Left renal pelvis (tissue), 4 donors: ENCODE measurements around the gene ZNF490. TPM values are rescaled to one million over a fixed set of nuclear protein-coding genes. Genes with fewer than 3 reads are reported as not detected.
"Not testable (repeated sequence)": the region's sequence is repeated elsewhere in the genome, so short reads cannot be mapped to it uniquely, and the experiment has no call there.

ENCODE experiments used
- DNase-seq, 4 donors: peaks; one replicate each; pipeline ENCODE4 v3.0.0-alpha.2; 2013; ENCODE audit warnings: low read depth in 4 of 4, low spot score in 3 of 4
- polyA plus RNA-seq, 4 donors: library from polyadenylated mRNA; unstranded; fragments of 120-200 nt; gene quantifications; one replicate each; pipeline ENCODE4 v1.2.1, GENCODE V29; 2013; ENCODE audit not compliant: insufficient read length in 4 of 4

The ZNF490 gene
- polyA plus RNA-seq, 4 donors = 3.5 to 5.9 (median 5.1) TPM

DNA sequence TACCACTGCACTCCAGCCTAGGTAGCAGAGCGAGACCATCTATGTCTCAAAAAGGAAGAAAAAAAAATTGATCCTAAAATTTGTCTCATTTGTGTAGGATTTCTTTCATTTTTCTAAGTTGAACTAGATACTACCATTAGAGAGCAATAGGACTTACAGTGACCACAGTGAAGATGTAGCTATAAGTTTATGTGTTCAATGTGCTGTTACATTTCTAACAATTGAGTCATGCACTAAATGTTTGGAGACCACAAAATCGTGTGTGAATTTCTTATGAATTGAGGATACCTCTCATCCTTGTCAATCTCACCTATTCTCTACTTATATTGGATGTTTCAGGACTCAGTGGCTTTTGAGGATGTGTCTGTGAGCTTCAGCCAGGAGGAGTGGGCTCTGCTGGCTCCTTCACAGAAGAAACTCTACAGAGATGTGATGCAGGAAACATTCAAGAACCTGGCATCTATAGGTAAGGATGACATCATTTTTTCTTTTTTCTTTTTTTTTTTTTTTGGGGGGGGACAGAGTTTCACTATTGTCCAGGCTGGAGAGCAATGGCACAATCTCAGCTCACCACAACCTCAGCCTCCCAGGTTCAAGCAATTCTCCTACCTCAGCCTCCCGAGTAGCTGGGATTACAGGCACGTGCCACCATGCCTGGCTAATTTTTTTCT is 12.9 kb upstream of the ZNF490 start:
- DNase-seq = no peak

DNA sequence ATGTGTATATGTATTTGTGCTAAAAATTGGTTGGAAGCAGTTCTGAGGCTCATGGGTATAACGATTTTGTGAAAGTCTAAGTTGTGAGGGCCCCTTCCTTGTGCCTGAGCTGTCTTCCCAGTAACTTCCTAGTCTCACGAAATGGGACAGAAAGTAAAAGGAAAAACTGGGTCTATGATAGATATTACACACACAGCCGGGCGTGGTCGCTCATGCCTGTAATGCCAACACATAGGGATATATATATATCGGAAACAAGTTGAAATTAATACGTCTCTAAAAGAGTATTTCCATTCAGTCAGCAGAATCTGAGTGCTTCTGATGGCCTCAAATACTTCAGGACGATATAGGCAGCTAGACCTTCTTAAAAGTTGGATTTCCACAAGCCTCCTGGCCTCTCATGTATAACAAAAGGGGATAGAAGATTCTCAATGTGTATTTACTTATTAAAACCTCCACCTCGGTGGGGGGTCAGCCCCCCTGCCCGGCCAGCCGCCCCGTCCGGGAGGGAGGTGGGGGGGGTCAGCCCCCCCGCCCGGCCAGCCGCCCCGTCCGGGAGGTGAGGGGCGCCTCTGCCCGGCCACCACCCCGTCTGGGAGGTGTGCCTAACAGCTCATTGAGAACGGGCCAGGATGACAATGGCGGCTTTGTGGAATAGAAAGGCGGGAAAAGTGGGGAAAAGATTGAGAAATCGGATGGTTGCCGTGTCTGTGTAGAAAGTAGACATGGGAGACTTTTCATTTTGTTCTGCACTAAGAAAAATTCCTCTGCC is 10.8 kb upstream of the ZNF490 start:
- DNase-seq = not testable (repeated sequence)

DNA sequence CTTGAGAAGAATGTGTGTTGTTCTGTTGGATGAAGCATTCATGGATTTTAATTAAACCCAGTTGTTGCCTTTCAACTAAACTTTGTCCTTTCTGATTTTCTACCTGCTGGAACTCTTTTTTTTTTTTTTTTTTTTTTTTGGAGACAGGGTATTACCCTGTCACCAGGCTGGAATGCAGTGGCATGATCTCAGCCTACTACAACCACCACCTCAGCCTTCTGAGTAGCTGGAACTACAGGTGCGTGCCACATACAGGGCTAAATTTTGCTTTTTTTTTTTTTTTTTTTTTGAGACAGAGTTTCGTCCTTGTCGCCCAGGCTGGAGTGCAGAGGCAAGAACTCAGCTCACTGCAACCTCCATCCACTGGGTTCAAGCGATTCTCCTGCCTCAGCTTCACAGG is 7.0 kb upstream of the ZNF490 start:
- DNase-seq = no peak

DNA sequence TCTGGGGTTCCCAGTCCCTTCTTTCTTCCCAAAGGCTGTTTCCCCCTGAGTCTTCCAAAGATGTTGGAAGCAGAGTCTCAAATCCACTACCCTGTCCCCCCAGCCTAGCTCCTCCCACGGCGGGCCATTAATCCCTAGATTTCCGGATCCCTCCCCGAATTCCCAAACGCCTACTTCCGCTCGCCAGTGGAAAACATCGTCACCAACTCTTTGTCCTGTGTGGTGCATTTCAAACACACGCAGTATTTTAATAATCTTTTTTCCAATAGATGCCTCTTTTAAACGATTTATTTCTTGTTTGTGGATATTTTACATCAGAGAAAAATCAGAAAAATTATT is 717 bp upstream of the ZNF490 start:
- DNase-seq = peak; percentile 53 to 70 (median 62)

DNA sequence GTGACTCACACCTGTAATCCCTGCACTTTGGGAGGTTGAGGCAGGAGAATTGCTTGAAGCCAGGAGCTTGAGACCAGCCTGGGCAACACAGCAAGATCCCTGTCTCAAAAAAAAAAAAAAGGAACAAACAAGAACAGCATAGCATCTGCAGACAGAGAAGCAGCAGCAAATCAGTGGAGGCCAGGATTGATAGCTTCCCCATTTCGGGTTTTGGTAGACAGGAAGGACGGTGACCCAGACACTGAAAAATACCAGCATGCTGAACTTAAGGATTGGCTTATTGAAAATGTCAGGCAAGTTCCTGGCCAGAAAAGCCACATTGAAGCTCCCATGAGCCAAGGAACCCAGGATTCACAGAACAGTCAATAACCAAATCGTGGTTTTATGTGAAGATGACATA is 3.0 kb downstream of the ZNF490 start:
- no peak for DNase-seq

DNA sequence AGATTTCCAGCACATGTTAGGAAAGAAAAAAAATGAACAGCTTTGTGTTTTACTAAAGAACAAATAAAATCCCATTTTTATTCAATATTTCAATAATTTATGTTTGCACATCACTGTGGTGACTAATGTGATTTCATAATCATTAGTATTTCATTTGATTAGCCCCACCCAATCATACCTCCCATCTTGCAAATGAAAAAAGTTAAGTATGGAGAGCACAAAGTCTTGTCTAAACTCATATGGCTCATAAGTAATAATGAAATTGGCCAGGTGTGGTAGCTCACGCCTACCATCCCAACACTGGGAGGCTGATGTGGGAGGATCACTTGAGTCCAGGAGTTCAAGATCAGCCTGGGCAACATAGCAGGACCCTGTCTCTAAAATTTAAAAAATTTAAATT is 3.8 kb downstream of the ZNF490 start:
- DNase-seq = no peak

DNA sequence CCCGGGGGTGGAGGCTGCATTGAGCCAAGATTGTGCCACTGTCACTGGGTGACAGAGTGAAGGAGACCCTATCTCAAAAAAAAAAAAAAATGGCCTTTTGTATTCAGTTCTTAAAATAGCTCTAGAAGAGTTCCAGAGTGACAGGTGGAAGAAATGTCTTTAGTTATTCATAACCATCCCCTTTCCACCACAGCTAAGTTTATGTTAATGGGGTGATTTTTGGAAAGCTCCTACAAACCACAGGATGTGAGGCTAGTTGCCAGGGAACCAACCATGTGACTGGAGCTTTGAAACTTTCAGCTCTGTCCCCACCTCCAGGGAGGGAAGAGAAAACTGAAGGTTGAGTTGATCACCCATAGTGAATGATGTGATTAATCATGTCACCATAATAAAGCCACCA is 6.9 kb downstream of the ZNF490 start:
- DNase-seq = no peak

DNA sequence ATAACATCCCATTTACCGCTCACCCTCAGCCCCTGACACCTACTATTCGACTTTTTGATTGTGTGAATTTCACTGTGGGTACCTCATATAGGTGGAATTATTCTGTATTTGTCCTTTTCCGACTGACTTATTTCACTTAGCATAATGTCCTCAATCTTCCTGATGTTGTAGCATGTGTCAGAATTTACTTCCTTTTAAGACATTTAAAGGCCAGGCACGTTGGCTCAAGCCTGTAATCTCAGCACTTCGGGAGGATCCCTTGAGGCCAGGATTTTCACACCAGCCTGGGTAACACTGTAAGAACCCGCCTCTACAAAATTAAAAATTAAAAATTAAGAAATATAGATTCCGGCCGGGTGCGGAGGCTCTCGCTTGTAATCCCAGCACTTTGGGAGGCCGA is 13.0 kb downstream of the ZNF490 start:
- no peak for DNase-seq

DNA sequence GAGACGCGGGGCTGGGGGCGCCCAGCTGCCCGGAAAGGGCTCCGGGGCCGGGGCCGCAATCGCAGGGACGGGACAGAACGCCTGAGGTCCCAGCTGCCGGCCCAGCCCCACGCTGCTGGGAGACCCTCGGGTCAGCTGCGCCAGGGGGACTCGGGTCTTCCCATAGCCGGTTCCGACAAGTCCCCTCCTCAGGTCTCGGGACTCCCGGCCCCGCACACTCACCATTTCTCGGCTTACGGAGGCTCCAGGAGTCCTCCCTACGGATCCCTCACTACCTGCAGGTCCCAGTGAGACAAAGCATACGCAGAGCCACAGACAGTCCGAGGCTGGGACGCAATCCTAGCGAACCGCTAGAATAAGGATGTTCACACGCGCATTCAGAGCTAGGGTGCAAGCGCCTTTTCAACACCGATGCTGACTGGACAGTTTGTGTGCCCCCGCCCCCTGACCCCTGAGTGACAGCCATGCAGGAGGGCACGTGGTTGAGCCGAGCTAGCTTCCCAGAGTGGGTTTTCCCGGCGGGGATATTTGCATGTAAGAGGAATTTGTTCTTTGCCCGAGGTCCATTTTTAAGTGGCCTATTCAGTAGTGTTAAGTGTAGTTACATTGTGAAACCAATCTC is 13.6 kb downstream of the ZNF490 start:
- DNase-seq = peak in 2 of 4 donors; percentile 19 to 34

DNA sequence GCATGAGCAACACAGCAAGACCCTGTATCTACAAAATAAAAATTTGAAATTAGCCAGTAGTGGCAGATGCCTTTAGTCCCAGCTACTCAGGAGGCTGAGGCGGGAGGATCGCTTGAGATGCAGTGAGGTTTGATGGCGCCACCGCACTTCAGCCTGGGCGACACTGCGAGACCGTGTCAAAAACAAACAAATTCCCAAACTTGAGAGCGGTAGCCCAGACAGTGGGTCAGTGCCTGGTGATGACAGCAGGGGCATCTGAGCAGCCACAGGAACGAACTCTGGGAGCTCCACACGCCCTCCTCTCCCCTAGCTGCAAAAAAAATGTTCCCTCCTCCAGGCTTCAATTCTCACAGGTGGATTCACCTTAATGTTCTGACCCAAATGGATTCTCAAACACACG is 14.1 kb downstream of the ZNF490 start:
- no peak for DNase-seq

DNA sequence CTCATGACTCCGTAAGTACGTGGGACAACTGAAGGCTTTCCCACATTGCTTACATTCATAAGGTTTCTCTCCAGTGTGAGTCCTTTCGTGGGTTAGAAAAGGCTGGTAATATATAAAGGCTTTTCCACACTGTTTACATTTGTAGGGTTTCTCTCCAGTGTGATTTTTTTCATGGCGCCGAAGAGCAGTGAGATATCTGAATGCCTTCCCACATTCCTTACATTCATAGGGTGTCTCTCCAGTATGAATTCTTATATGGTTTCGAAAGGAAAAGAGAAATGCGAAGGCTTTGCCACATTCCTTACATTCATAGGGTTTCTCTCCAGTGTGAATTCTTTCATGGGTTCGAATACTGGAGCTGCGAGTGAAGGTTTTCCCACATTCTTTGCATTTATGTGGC is 29.5 kb downstream of the ZNF490 start:
- no peak for DNase-seq

DNA sequence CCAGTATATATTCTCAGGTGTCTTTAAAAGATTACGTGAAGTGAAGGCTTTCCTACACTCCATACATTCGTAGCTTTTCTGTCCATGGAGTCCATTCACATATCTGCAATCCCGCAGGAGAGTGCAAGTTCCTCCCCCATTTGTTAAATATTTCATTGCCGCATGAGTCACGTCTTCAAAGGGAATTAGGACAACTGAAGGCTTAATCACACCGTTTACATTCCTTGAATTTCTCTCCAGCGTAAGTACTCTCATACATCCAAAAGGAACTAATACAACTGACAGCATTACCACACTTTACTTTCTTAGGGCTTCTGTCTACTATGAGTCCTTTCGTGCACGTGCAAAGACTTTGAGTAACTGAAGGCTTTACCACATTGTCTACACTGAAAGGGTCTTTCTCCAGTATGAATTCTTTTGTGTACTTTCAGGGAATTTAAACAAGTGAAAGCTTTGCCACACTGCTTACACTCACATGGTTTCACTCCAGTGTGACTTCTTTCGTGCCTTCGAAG is 30.4 kb downstream of the ZNF490 start:
- DNase-seq = no peak

DNA sequence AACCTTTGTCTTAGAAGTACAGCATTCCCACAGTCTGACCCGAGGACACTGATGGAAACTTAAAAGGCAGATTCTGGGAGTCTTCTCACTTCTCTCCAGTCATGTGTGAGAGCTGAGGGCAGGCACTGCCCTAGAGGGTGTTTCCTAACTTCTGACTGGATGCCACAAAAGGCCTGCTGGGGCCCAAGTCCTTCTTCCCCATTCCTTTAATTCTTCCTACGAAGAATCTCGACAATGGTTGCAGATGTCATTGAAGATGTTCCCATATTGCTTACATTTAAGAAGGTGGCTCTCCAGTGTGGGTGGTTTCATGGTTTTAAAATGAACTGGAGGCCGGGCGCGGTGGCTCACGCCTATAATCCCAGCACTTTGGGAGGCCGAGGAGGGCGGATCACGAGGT is 32.0 kb downstream of the ZNF490 start:
- no peak for DNase-seq

DNA sequence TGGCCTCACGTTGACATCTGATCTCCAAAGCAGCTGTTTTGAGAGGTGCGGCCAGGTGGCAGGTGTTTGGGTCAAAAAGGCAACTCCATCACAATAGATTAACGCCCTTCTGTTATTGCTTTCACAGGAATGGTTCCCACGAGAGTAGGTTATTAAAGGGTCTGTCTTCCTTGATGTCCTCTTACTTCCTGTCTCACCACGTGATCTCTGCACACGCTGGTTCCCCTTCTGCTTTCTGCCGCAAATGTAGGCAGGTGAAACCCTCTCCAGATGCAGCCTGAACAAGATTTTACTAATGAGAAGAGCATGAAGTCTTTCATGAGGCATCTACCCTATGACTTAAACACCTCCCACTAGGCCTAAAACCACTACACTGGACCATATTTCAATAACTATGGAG is 36.6 kb downstream of the ZNF490 start:
- DNase-seq = no peak

DNA sequence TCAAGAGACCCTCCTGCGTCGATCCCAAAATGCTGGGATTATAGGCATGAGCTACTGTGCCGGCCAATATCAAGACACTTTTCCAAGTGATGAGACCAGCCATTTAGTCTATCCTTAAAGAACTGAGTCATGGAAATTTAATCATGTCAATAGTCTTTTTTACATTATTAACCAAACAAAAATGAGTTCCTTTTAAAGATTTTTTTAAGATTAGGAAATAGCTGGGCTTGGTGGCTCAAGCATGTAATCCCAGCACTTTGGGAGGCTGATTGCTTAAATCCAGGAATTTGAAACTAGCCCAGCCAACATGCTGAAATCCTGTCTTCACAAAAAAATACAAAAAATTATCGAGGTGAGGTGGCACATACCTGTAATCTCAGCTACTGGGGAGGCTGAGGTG is 42.7 kb downstream of the ZNF490 start:
- DNase-seq = no peak

DNA sequence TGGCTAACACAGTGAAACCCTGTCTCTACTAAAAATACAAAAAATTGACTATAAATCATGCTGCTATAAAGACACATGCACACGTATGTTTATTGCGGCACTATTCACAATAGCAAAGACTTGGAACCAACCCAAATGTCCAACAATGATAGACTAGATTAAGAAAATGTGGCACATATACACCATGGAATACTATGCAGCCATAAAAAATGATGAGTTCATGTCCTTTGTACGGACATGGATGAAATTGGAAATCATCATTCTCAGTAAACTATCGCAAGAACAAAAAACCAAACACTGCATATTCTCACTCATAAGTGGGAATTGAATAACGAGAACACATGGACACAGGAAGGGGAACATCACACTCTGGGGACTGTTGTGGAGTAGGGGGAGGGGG is 44.2 kb downstream of the ZNF490 start:
- DNase-seq = not testable (repeated sequence)

DNA sequence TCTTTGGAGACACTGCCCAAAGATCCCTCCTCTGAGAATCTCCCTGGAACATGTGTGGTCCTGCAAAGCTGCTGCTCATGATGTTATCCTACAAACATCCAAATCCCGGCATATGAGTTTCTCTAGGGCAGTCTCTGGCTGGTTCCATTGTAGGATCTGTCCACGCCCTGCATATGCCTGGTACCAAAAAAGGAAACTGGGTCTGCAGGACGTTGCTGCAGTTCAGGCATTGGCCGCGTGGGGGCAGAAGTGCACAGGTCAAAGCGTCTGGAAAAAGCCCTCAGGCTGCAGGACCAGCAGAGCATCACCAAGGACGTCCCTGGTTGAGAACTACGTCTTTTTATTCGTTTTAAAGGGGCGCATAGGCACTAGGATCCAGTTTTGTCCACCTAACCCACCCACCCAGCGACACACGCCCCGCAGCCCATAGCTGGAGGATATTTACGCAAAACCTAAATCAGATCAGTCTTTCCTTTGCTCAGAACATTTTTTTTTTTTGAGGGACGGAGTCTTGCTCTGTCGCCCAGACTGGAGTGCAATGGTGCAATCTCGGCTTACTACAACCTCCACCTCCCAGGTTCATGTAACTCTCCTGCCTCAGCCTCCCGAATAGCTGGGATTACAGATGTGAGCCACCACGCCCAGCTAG is 46.5 kb downstream of the ZNF490 start:
- peak; percentile 39 to 73 (median 60) for DNase-seq

DNA sequence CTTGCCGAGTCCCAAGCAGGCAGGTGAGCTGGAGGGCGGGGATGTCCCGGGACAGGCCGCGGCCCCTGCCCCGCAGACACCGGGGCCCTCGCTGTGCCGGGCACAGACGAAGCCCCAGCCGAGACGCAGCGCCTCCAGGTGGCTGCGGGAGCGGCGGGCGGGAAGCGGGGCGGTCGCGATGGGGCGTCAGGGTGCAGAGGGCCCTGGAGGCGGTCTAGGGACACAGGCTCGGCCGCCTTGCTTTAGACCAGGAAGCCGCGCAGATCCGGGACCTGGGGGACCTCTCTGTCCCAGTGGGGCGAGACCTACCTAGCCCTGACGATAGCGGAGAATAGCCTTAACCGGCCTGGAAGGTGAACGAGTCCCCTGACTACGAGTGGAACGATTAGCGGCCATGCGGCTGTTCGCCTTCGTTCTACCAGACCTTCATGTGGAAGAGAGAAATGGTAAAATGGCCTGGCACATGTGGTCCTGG is 55.1 kb downstream of the ZNF490 start:
- DNase-seq = no peak

DNA sequence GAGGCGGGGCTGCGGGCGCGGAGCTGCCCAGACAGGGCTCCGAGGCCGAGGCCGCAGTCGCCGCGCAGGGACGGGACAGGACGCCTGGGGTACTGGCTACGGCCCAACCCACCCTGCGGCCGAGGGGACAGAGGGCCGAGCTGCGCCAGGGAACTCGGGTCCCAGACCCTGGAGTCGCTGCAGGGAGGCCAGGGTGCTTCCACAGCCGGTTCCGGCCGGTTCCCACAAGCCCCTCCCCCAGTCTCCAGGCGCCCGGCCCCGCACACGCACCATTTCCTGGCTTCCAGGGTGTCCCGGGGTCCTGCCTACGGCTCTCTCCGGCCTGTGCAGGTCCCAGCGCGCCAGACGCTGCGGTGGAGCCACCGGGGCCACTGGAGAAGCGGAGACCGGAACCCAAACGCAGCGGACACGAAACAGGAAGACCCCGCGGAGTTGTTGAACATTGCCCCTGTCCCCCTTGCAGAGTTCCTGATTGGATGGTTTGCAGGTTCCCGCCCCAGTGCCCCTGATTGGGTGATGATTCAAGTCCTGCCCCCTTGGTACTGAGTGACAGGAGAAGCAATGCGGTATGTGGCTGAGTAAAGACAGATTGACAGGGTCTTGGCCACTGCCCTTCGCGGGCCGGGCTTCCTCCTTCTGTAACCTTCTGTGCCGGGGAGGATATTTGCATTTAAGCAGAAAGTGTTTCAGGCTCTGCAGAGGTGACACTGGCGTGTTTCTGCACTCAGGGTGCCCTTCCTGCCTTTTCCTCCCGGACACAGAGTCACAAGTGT is 59.4 kb downstream of the ZNF490 start, which contains the start of gene ZNF564:
Gene ZNF564, minus strand, starts transcription at position 423 of the 773 bp plus-strand sequence. Its CDS starts 150 bp downstream, at position 273.
- DNase-seq = peak; percentile 96 to 99 (median 96)

DNA sequence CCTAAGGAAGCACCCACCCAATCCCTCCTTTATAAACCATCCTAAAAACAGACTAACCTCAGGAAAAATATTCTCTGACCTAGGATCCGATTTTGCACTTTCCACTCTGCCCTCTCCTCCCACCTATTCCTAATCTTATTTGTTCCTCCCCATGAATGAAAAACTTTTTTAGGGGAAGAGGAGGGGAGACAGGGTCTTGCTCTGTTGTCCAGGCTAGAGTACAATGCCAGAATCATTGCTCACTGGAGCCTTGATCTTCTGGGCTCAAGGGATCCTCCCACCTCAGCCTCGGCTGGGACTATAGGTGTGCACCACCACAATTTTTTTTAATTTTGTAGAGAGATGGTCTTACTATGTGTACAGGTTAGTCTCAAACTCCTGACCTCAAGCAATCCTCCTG is 63.7 kb downstream of the ZNF490 start:
- DNase-seq = no peak
